Osteoblast (primary cell): ENCODE results near the gene AGBL4. TPM values are rescaled to one million over a fixed set of nuclear protein-coding genes. Genes with fewer than 3 reads are reported as not detected.

ENCODE experiments used
- DNase-seq: peaks from one replicate; pipeline ENCODE4 v3.0.0; 2011; ENCODE audit warnings: low spot score, mixed read lengths; ENCODE audit not compliant: insufficient read length; ENCODE audit errors: missing footprints
- H2AFZ ChIP-seq: 2 replicates; pipeline ENCODE4 v1.6.0; 2011; ENCODE audit warnings: mild to moderate bottlenecking, low read length
- H3K27ac ChIP-seq: 2 replicates; pipeline ENCODE4 v1.5.1; 2011; ENCODE audit warnings: mild to moderate bottlenecking, low read depth, low read length, moderate library complexity
- H3K27me3 ChIP-seq: 2 replicates; pipeline ENCODE4 v1.6.0; 2012; ENCODE audit warnings: mild to moderate bottlenecking, control low read depth, inconsistent platforms, low read length, moderate library complexity; ENCODE audit not compliant: insufficient read depth
- H3K36me3 ChIP-seq: 2 replicates; pipeline ENCODE4 v1.5.1; 2011; ENCODE audit warnings: mild to moderate bottlenecking, low read length, control low read depth, moderate library complexity; ENCODE audit not compliant: insufficient read depth
- H3K4me1 ChIP-seq: 2 replicates; pipeline ENCODE4 v1.5.1; 2011; ENCODE audit warnings: mild to moderate bottlenecking, low read length, control low read depth, moderate library complexity; ENCODE audit not compliant: insufficient read depth
- H3K4me2 ChIP-seq: 2 replicates; pipeline ENCODE4 v1.6.0; 2011; ENCODE audit warnings: mild to moderate bottlenecking, low read length; ENCODE audit not compliant: insufficient read depth
- H3K4me3 ChIP-seq: fragments of 200-600 bp; sonication (generic); 3 replicates; pipeline ENCODE4 v1.5.1; 2012; ENCODE audit warnings: mild to moderate bottlenecking, low read length, inconsistent platforms; ENCODE audit not compliant: insufficient read depth
- H3K79me2 ChIP-seq: 2 replicates; pipeline ENCODE4 v1.6.0; 2012; ENCODE audit warnings: mild to moderate bottlenecking, low read length, control low read depth, inconsistent platforms; ENCODE audit not compliant: insufficient read depth
- H3K9me3 ChIP-seq: 2 replicates; pipeline ENCODE4 v1.5.1; 2011; ENCODE audit warnings: low read depth, low read length, control low read depth
- H4K20me1 ChIP-seq: 2 replicates; pipeline ENCODE4 v1.6.0; 2012; ENCODE audit warnings: mild to moderate bottlenecking, low read length, control low read depth; ENCODE audit not compliant: insufficient read depth
- total RNA-seq: library from RNA; depleted of rRNA; stranded (reverse); fragments of >200 nt; gene quantifications from 2 replicates; pipeline ENCODE4 v1.2.3, GENCODE V29; 2012
- TF ChIP-seq, protein P1 (sequence below): IDR thresholded peaks from 2 replicates; pipeline ENCODE4 v1.5.1; 2011; ENCODE audit warnings: mild to moderate bottlenecking, low read depth, low read length, moderate library complexity; ENCODE audit errors: extremely low read depth

AGBL4 gene
- total RNA-seq, 1 donor, result not detected

DNA sequence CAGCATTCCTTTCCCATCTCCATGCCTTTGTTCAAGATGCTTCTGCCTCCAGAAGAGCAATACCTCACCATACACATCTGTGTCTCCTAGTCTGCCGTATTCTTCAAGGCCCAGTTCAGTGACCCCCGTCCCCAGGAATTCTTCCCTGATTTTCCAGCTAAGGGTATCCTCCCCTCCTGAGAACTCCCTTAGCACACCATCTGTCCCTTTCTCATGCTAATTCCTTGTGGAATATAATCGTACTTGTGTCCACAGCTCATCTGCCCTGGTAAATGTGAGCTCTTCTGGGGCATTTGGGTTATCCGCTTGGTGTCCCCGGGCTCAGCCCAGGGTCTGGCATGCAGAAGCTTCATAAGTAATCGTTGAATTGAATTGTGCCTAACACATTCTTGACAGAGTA is 1288.0 kb downstream of the AGBL4 start:
- DNase-seq, result no peak
- H3K4me3 ChIP-seq, result no peak overlapping the region
- no peaks in the 10 kb centered on the region for H3K36me3 ChIP-seq
- no peaks in the 10 kb centered on the region for H3K4me1 ChIP-seq
- H3K27ac ChIP-seq, result no peak overlapping the region
- no peak overlapping the region for H3K4me2 ChIP-seq
- no peaks in the 10 kb centered on the region for H3K9me3 ChIP-seq
- H4K20me1 ChIP-seq, result no peaks in the 10 kb centered on the region
- no peaks in the 10 kb centered on the region for H3K79me2 ChIP-seq
- H2AFZ ChIP-seq, result no peak overlapping the region
- TF ChIP-seq, protein P1, sequence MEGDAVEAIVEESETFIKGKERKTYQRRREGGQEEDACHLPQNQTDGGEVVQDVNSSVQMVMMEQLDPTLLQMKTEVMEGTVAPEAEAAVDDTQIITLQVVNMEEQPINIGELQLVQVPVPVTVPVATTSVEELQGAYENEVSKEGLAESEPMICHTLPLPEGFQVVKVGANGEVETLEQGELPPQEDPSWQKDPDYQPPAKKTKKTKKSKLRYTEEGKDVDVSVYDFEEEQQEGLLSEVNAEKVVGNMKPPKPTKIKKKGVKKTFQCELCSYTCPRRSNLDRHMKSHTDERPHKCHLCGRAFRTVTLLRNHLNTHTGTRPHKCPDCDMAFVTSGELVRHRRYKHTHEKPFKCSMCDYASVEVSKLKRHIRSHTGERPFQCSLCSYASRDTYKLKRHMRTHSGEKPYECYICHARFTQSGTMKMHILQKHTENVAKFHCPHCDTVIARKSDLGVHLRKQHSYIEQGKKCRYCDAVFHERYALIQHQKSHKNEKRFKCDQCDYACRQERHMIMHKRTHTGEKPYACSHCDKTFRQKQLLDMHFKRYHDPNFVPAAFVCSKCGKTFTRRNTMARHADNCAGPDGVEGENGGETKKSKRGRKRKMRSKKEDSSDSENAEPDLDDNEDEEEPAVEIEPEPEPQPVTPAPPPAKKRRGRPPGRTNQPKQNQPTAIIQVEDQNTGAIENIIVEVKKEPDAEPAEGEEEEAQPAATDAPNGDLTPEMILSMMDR, result no peak
- no peaks in the 10 kb centered on the region for H3K27me3 ChIP-seq

DNA sequence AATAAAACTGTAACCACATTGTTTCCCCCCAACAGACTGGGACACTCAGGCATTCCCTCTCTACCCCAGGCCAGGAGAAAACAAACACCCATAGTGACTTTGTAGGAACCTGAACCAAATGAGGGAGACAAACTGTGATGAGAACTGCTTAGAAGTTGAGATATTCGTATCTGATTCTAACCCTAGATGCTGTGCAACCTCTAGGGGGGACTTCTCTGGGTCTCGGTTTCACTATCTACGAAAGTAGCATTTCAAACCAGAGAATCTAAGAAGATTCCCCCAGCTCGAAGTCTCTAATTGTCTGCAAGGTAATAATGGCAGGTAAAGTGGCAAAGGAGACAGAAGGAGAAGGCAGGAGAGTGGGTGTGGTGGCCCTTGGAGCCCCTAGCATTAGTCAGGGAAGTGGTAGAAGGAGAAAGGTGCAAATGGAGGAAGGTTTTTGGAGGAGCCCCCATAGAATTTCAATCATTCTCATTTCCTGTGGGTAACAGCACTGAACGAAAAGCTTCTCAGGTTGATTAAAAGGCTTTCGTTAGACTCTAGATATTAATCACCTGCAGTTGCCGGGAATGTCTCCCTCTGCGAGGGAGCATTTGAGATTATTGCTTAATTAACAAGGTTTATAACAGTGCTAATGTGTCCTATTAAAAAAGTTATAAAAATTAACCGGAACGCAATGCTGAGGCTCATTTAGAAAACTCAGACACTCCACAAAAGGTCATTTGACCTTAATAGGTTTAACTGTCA is 1293.4 kb downstream of the AGBL4 start:
- Histone ChIP-seq H3K9me3 (no peaks in the 10 kb centered on the region), H2AFZ (no peak overlapping the region), H3K36me3 (no peaks in the 10 kb centered on the region), H3K4me1 (no peaks in the 10 kb centered on the region), H3K27me3 (no peaks in the 10 kb centered on the region), H4K20me1 (no peaks in the 10 kb centered on the region), H3K27ac (no peak overlapping the region), H3K4me2 (no peak overlapping the region), H3K79me2 (no peaks in the 10 kb centered on the region), H3K4me3 (no peak overlapping the region)
- no peak for DNase-seq
- TF ChIP-seq, protein P1, result no peak

DNA sequence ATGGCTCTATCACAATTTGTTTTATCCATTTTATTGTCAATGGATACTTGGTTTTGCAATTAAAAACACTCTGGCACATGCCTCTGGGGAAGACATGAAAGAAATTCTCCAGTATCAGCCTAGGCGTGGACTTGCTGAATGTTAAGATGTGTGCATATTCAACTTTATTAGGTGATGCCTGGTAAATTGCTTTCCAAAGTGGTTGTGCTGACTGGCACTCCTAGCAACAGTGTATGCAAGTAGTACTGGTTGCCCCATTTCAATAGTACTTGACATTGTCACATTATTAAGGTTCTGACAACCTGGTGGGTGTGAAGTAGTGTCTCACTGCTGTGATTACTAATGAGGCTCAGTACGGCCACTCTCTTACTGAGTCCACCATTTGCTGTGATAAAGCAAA is 1295.2 kb downstream of the AGBL4 start:
- Histone ChIP-seq H3K27me3 (no peaks in the 10 kb centered on the region), H3K79me2 (no peaks in the 10 kb centered on the region), H3K4me3 (no peak overlapping the region), H4K20me1 (no peaks in the 10 kb centered on the region), H3K4me1 (no peaks in the 10 kb centered on the region), H3K4me2 (no peak overlapping the region), H2AFZ (no peak overlapping the region), H3K36me3 (no peaks in the 10 kb centered on the region), H3K27ac (no peak overlapping the region), H3K9me3 (no peaks in the 10 kb centered on the region)
- TF ChIP-seq, protein P1, result no peak
- no peak for DNase-seq

DNA sequence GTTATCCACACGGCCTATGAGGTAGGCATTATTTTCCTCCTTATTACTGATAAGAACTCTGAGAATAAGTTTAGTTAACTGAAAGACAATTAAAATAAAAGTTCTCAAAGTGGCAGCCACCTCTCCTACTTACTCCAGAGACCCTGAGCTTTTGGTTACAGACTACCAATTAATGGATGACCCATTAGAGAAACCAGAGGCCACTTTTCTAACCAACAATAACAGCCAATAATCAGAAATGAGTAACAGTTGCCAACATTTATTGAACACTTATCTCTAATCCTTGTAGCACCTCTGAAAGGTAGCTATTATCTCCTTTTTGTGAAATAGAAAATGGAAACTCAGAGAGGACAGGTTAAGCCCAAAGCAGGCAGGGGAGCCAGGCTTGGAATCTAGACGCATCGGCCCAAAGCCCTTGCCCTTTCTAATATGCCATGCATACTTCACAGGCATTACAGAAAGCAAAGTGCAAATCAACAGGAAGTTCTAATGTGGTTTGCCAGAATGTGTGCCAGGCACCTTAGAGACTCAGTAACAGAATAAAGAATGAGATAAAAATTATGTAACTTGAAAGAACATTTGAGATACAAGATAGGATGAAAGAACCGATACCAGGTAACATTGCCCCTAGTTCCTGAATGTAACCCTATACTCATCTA is 1297.1 kb downstream of the AGBL4 start:
- H4K20me1 ChIP-seq, result no peaks in the 10 kb centered on the region
- H3K4me3 ChIP-seq, result no peak overlapping the region
- no peak overlapping the region for H2AFZ ChIP-seq
- no peaks in the 10 kb centered on the region for H3K9me3 ChIP-seq
- no peaks in the 10 kb centered on the region for H3K79me2 ChIP-seq
- H3K4me2 ChIP-seq, result no peak overlapping the region
- H3K36me3 ChIP-seq, result no peaks in the 10 kb centered on the region
- no peak for DNase-seq
- H3K27me3 ChIP-seq, result no peaks in the 10 kb centered on the region
- H3K4me1 ChIP-seq, result no peaks in the 10 kb centered on the region
- TF ChIP-seq, protein P1, result no peak
- no peak overlapping the region for H3K27ac ChIP-seq
